ENCODE results near the gene ITGB2.

Gene ITGB2

DNA sequence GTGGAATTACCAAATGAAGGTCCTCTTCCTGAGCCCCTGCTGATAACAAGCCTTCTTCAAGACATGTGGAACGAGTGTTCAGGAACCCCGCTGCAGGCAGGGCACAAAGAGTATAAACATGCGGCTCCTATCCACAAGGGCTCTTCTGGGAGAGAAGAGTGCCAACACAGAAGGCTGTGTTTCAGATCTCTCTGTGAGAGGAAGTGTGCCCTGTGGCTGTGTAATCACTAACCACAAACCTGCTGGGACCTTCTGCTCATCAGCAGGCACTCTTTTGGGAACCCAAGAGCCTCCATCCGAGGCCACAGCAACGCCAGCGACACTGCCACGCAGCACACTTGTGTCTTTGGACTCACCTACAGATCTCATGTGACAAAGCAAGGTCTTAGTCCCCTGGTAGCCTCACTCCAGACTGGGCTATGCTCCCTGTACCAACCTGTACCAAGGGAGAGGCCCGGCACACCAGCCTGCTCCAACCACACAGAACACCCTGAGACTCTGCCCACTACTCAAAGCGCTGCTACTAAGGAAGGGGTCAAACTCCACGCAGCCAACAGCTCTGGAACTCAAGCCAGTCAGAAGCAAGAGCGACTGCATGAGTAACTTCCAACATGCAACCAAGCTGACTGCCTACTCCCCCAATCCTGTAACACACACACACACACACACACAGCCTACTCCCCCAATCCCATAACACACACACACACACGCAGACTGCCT is 55.0 kb downstream of the ITGB2 start:
- DNase-seq: no peak

GRCh38 chr21:44862869-44863685 is 57.6 kb downstream of the ITGB2 start:
- DNase-seq: no peak

GRCh38 chr21:44858791-44859190 is 61.9 kb downstream of the ITGB2 start:
- DNase-seq: no peak

GRCh38 chr21:44858291-44858690 is 62.4 kb downstream of the ITGB2 start:
- DNase-seq: no peak

DNA sequence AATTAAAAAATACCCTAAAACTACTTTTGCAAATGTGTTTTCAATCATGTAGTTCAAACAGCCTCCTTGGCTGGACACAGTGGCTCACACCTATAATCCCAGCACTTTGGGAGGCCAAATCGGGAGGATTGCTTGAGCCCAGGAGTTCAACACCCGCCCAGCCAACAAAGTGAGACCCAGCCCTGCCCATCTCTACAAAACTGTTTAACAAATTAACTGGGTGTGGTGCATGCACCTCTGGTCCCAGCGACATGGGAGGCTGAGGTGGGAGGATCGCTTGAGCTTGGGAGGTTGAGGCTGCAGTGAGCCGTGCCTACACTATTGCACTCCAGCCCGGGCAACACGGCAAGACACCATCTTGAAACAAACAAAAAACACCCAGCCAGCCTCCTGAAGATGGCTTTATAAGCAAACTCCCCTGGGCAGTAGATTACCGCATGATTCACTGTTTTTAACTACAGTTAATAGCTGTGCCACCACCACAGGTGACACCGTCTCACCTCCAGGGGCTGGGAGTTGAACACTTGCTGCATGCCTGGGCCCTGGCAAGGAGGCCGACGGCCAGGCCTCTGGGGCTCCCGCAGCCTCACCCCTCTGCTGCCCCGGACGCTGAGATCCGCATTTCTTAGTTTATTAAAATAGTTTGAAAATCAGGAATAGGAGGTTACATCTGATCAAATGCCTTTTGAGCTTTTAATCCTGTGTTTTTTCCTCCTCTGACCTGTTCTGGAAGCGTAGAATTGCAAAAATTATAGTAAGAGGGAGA is 63.4 kb downstream of the ITGB2 start:
- no peak for DNase-seq

DNA sequence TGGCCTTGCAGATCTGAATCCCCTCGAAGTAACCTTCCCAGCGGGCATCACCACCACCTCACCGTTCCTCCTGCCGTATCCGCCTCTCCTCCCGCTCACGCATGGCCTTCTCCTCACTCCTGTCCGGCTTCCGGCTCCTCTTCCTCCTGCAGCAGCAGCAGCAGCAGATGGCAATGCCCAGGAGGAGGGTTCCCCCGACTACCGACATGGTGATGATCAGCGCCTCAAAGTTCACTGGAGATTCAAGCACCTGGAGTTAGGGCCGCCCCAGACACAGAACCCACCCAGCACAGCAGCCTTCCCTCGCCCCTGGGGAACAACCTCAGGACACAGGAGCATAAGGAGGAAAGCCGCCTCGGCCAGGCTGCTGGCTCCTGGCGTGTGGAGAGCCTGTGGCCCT is 64.6 kb downstream of the ITGB2 start:
- no peak for DNase-seq

GRCh38 chr21:44855572-44855971 is 65.1 kb downstream of the ITGB2 start:
- no peak for DNase-seq

DNA sequence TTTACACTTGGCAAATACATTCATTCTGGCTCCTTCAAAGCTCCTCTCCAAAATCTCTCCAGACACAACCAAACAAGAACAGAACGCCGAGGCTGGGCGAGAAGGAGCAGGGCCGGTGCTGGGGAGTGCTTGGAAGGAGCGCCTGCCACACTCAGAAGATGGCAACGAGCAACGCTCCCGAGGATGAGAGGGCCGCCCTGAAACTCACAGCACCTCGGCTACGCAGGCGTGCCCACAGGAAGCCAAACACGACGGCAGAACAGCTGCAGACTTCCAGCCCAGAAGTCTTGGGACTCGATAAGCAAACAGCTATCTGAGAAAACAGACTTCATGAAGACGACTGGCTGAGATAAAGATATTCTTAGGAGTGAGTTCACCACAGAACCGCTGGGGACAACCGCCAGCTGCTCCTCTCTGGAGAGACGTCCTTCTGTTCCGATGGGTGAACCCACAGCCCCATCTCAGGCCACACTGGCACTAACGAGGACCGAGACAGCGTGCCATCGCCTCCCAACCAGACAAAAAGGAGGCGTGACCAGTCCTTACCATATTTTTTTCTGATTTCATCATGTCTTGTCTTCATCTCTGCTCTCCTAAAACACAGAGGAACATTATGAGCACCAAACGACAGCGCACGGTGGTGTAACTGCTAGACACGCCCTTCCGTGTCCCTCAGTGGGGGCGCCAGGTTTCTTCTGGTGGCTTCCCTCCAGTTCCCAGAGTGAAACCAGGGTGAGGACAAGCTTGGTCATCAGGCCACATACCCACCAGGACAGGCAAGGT is 65.8 kb downstream of the ITGB2 start:
- DNase-seq: no peak

DNA sequence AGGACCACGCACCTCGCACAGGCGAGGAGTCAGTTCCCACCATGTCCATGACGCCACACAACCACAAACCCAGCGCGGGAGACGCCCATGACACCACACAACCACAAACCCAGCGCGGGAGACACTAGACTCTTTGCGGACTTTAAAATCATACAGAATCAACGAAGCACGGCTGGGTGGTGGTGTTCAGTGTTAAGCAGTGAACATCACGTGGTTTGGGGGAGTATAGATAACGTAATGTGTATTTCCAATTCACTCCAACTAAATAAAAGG is 66.4 kb downstream of the ITGB2 start:
- DNase-seq: no peak

DNA sequence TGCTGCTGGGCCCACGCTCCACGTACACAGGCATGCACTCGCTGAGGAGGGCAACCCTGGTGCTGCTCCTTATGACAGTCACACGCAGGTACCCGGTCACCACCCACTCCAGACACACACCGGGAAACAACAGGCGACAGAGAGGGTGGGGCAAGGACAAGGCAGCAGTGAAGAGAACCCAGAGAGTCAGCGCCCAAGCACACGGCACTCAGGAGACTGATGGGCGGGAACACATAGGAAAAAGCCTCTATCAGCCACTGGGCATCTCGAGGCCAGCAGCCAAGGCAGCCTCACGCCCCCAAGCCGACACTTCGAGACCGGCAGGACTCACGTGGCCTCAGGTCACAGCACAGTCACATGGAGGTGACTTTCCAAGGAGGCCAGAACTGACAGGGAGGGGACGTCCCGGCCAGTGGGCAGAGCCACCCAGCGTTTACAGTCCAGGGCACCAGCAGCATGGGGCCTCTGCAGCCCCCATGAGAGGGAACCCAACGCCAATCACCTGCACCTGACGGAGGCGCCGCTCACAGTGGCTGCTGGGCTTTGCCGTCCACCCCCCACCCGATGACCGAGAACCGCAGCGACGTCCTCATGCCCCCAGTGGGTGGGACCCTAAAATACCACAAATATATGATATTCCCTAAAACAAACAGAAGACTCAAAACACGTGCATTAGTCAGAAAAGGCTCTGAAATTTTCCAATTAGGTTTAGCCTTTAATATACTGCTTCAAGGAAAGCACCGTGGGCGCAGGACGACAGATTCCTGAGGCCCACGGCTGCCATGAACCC is 66.9 kb downstream of the ITGB2 start:
- no peak for DNase-seq

DNA sequence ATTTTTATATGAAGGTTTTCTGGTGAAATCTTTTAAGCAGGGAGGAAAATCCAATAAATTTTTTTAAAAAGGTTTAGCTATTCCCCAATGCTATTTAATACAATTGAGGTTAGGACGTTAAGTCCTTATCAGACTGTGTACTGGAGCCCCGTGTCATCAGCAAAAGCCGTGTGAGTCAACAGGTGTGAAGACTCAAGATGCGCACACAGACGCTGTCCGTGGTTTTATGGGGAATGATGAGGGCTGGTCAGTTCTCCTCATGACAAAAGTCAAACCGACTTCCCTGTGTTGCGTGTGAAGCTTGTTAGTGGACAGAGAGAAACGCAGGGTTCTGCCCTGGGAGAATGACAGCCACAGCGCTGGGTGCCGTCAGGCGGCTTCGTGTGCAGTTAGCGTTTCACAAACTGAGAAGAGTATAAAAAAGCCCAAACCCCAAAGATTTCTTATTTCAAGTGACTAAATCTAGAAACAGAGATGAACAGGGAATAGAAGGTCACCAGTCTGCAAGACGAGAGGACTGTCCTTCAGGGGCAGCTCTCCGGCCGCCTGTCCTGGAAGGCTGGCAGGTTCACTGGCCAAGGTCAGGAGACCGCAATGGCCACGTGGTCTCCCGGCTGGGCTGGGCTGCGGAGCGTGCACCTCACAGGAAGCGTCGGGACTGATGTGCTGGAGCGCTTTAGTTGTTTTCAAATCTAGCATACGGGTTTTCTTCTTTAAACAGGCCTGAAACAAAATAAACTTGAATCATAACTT is 69.6 kb downstream of the ITGB2 start:
- DNase-seq: no peak

DNA sequence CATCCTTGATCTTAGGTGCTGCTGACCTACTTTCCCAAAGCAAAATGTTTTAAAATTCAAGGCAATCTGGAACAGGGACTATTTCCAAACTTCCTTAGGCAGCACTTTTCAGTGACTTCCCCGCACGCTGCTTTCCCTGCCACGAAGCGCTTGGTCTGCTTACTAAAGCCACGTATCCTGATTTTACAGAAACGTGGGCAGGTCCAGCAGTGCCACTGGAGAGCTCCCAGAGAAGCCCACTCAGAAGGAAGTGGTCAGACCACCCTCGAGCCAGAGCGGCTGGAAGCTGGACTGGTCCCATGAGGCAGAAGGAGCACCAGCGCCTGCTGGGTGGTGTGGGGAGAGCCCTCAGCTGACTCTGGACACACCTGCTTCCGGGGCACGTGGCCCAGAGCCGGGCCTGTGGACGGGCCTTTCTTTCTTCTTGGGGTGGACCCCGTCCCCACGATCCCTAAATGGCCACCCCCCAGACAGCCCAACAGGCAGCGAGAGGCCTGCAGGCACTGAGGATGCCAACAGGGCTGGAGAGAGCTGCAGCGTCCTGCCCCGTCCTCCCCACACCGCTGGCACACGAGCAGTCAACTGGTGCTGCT is 70.4 kb downstream of the ITGB2 start:
- DNase-seq: no peak

- no peak for DNase-seq
These were observed 71.0 kb downstream of the ITGB2 start for GRCh38 chr21:44849616-44850130.

DNA sequence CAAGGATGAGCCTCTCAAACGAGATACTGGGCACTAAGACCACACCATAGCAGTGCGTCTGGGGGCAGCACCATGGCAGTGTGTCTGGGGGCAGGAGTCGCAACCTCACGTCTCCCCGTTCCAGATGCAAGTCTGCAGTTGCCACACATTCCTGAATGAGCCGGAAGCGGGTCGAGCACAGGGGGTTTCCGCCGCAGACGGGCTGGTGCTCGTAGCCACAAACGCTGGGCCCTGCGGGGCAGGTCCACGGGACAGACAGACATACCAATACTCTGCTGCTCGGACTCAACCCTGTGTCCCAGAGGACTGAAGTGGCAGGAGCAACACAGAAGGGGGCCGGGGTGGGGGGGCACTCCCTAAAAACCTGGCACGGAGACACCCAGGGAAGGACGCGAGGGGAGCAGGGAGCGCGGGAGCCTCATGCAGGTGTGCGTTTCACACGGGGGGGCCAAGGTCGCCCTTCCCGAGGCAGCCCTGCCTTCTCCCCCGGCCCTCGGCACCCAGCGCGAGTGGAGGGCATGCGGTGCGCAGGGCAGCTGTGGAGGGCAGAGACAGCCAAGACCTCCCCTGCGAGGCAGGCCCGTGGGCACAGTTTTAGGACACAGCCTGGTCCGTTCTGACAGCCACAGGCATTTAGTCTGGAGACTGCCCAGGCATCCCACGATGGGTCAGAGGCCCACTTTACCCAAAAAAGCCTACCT is 71.7 kb downstream of the ITGB2 start:
- DNase-seq: no peak

DNA sequence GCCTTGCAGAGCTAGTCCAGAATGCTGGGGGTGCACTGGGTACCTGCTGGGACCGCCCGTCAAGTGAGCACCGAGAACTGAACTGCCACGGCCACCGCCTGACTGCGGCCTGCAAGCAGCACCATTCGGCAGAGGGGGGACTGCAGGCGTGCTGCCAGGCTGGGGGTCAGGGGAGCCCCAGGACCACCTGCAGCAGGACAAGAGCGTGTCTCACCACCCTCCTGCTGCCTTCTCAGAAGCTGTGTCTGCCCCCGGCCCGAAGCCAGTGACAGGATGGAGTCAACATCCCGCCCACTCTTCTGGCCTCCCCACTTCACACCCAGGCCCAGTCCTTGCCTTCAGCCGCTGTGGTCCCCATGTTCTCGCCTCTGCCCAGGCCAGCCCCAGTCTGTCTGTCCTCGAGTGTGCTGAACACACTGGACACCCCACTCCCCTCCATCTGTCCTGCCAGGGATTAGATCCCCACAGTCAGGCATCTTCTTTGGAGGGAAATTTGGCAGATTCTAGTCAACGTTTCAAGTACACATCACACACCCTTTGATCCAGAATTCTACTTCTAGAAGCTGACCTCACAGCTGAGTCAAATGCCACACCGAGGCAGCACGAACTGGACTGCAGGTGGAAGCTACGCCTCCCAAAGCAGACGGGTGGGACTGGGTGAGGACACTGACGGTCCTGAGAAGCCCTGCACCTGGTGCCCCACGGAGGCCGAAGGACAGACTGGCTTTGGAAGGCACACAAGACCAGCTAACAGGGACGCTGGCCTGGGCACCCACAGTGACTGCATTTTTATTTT is 73.2 kb downstream of the ITGB2 start:
- DNase-seq: no peak

- DNase-seq: peak; percentile 74
These were observed 74.0 kb downstream of the ITGB2 start for GRCh38 chr21:44846485-44847260.

- DNase-seq: no peak
These were observed 74.5 kb downstream of the ITGB2 start for GRCh38 chr21:44846224-44846484.

DNA sequence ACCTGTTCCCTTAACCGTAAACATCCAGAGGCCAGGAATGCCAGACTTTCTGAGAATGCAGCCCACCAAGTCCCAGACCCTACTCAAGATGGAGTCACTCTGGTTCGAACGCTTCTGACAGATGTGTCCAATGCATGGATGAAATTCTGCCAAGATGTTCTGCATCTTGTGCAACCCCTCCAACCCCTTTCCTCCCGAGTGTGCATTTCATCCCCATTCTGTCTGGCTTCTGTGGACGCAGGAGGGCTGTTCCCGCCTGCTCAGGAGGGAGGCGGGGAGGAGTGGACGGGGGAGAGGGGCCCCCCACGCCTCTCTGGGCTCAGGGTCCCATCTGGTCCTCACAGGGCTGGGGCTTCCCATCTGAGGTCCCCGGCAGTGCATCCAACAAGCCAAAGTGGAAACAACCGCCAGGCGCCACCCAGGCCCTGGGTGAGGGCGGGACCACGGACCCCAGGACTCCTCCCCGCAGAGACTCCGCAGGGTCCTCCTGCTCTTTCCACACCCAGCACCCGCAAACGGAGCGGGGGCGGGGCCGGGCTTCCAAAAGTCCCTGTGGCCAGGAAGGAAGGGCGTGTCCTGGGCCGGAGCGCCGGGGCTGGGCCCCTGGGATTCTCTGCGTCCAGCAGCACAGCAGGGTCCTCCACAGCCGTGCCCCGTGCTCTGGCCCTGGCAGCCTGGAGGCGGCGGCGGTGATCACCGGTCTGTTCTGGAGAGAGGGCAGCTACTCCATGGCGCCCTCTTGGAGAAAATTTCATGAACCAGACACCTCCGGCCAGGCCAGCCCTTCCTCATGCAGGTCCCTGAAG is 75.1 kb downstream of the ITGB2 start:
- peak; percentile 77 for DNase-seq

Measured in femur (tissue), 1 donor.